GM18505 (cell line): ENCODE results near the gene PLEKHH1.

Source experiments
- ATAC-seq: cut with Tn5 transposase; IDR thresholded peaks from one replicate; pipeline ENCODE4 v1.9.1; 2021; ENCODE audit not compliant: unreplicated experiment
- POLR2A ChIP-seq: IDR thresholded peaks from 4 replicates; pipeline ENCODE4 v1.6.1; 2011; ENCODE audit warnings: borderline replicate concordance; ENCODE audit not compliant: insufficient read depth, insufficient read length; ENCODE audit errors: extremely low read depth

Gene PLEKHH1

DNA sequence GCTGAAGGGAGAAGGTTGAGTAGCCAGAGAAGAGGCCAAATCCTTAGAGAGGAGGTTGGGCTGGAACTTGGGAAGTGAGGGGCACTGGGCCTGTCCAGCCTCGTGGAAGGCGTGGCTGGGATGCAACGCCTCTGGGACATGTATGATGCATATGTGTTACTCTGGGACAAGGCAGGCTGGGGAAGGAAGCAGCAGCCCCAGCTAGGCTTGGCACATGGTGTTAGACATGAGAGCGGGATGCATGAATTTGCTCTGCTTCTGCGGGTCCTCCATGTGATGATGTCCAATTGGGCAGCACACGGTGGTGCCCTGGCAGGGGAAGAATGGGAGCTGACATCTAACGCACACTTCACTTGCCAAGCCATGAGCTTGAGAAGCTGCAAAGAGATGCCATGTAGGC is 21.3 kb downstream of the PLEKHH1 start:
- no peak for ATAC-seq
- no peak for TF ChIP-seq POLR2A

DNA sequence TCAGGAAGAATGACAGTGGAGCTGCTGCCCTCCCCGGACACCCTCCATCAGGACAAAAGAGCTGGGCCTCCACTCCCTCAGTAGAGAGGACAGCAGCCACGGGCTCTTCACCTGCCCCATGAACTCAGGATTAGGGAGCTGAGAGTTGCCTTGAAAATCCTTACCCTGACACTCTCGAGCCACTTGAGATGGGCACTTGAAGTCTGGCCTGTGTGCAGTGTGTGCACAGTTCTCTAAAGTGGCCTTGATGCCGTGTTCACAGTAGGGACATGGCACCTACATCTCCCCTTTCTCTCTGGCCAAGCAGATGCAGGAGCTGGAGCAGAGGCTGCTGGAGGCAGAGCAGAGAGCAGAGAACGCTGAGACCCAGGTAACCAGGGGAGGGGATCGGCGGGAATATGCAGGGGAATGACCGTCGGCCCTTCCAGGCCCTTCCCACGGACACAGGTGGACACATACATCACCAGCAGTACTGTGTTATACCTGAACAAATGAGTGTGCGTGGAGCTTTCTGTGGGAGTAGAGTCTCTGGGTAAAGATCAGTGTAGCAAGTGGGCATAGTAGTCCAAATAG is 22.5 kb downstream of the PLEKHH1 start:
- no peak for TF ChIP-seq POLR2A
- ATAC-seq = no peak

DNA sequence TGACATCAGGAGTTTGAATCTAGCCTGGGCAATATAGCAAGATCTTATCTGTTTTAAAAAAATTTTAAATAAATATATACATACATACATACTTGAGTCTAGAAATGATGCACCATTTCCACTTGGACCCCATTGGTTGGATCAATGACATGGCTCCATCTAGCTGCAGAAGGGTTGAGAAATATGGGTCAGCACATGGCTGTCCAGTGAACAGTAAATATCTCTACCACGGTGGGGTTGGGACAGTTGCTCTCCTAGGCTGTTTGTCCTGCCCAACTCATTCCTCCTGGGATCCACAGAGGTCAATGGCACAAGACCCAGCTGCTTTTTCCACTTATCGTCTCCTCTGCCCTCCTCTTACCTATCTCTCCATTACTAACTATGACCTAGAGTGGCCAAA is 23.6 kb downstream of the PLEKHH1 start:
- no peak for TF ChIP-seq POLR2A
- ATAC-seq = no peak

DNA sequence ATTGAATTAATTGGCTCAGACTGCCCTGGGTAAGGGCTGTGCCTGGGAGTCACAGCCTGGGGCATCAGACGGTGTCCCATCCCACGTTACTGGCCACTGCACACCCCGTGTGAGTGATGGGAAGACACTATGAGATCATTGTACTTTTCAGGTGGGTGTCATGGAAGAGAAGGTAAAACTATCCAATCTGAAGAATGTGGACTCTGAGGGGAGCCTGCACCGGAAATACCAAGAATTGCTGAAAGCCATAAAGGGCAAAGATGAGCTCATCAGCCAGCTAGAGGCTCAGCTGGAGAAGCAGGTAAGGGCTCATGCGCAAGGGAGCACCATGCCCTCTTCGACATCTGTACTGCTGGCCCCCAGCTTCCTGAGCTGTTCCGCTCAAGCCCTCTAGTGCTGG is 24.0 kb downstream of the PLEKHH1 start:
- TF ChIP-seq POLR2A = no peak
- ATAC-seq = no peak

DNA sequence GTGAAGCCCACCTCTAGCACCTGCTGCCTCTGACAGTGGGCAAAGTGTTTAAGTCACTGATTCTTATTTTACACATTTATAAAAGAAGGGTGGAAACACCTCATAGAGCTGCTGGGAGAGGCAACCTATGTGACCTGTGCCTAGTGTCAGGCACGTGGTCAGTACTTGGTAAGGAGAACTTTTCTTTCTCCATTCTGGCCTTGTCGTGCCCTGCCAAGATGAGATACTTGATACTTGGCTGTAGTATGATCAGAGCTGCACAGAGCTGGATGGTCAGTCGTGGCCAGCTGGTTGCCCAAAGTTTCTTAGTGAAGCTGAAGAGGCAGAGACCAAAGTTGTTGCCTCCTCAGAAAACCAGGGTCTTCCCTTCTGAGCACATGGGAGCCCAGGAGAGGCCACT is 24.6 kb downstream of the PLEKHH1 start:
- no peak for TF ChIP-seq POLR2A
- no peak for ATAC-seq

DNA sequence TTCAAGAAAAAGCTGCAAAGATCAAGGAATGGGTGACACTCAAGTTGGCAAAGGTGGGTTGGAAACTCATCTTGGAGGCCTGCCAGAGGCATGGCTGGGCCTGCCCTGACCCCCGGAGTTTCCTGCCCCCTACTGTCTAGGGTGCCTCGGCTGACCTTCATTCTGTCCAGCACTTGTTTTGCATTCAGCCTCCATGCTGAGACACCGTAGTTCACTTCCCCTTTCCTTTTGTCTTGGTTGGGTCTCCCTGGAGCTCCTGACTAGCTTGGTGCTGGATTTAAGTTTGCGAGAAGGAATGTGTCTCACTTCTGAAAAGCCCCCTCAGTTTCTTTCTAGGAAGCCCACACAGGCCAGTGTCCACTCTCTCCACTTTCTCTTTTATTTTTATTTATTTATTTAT is 26.5 kb downstream of the PLEKHH1 start:
- no peak for TF ChIP-seq POLR2A
- no peak for ATAC-seq

DNA sequence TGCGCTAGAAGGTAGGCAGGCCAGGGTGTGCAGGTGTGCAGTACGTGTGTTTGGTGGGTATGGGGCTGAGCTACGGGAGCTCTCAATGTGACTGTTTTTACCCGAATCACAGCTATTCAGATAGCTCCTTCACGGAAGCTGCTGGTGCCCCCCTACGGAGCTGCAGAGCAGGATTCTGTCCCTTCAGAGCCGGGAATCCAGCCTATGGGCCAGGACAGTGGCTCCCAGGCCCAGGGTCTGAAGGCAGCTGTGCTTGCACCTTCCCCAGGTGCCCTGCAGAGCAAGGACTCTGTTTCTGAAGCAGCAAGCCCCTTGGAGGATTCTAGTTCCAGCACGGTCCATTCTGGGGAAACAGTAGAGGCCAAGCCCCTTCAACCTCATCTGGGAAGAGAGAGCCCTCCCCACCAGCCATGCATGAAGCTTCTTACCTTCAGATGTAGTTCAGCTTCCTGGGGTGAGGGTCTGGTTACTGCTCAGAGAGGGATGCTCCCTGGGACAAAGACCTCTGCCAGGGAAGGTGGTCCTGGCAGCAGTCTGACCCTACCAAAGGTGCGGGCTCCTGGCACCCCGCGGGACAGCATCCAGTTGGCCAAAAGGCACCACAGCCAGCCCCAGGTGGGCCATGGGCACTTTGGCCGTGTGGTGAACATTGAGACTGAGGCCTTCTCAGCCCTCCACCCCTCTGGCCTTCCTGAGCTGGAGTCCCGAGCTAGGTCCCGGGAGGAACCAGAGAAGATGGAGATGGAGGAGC is 29.1 kb downstream of the PLEKHH1 start:
- TF ChIP-seq POLR2A = no peak
- ATAC-seq = no peak

DNA sequence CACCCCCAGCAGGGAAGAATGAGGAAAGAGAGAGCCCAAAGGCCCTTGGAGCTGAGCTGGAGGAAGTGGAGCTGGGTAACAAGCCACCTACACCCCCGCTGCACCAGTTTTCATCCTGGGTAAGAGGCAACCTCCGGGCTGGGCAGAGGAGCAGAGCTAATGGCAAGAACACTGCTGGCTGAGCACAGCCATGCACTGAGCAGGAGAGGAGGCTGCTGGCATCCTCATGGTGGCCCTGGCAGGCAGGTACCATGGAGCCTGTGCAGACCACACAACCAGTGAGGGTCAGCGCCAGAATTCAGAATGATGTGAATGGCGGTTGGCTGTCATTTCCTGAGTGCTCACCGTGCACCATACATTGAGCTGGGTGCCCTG is 29.7 kb downstream of the PLEKHH1 start:
- no peak for TF ChIP-seq POLR2A
- no peak for ATAC-seq

DNA sequence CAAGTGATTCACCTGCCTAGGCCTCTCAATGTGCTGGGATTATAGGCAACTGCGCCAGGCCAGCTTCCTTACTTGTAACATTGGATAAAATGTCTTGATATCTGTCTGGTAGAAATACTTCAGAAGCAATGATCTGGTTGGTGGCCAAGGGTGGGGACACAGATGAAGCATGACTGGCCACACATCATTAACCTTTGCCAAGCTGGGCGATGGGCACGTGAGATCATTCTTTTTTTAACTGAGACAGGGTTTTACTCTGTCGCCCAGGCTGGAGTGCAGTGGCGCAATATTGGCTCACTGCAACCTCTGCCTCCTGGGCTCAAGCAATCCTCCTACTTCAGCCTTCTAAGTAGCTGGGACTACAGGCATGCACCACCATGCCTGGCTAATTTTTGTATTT is 31.1 kb downstream of the PLEKHH1 start:
- ATAC-seq = no peak
- no peak for TF ChIP-seq POLR2A

DNA sequence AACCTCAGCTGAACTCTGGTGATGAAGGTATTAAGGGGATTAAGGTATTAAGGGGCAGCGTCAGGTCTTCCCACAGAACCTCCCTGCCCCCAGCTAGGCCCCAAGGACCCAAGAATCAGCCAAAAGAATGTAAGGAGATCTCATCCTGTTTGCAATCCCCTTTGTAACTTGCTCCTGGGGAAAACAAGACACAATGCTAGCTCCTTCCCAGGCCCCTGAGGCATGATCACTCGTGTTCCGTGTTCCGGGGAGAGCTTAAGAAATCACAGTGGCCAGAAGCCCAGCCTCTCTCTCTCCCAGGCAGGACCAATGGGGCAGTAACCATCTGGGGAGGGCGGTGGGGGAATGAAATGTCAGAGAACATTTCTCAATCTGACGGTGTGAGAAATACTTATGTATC is 33.8 kb downstream of the PLEKHH1 start:
- ATAC-seq = no peak
- TF ChIP-seq POLR2A = no peak

DNA sequence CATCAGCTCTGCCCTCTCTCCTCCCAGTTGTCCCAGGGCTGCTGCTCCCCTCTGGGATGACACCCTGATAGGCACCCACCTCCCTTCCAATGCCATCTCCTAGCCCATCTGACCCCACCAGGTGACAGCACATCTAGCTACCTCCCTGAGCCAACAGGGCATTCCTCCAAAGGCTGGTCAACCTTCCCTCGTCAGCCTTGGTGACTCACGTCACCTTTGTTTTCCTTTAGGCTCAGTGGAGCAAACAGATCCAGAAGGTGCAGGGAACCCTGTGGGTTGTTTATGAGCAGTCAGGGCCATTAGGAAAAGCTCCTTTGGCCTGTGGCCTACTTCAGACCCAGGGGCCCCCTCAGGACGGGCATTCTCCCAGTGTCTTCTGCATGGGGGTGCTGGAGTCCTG is 34.6 kb downstream of the PLEKHH1 start:
- TF ChIP-seq POLR2A = no peak
- ATAC-seq = no peak

DNA sequence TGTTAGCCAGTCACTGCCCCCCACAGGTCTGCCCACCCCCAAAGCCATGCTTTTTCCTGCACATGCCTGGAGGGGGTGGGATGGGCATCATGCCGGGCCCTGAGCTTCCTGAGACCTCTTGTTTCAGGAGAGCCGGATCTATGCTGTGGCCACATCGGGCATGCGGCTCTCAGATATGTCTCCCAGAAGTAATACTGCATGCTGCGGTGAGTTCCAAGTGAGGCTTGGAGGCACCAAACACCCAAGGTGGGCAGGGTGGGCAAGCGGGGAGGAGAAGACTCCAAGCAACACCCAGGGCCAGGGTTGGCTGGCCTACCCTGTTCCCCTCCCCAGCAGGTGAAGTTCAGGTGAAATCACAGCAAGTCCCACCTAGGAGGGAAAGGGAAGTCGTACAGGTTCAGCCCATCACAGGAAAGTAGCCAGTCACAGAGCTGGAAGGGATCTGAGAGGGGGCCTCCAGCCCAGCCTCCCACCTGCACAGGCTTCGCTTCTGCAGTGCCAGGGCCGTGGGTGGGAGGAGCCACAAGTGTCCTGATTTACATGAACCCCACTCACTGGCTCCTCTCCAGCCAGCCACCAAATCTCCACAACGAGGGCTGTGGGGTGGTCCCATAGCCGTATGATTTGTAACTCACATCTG is 36.0 kb downstream of the PLEKHH1 start:
- no peak for ATAC-seq

DNA sequence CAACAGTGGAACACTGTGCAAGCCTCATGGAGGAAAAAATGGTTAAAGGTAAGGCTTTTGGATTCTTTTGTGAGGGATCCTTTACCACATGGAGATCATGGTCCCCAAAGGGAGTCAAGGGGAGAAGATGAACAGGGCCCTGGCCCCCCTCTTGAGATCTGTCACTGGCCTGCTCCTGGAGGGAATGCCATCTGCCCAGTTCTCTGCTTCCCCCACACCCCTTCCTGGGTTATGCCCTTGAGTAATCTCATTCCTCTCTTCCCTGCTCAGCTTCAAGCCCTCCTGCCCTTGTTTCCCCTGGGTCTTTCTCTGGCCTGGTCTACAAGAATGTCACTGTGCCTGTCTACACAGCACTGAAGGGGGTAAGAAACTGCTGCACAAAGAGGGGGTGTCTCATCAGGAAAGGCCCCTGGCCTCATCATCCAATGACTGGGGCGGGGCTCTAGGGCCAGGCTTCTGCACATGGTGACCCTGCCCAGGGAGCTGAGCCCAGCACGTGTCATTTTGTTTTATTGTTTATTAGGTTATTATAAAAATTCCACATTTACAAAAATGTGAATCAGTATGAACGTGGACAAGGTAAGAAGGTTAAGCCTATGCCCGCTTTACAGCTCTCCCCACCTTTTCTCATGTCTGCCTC is 36.7 kb downstream of the PLEKHH1 start:
- no peak for ATAC-seq
- TF ChIP-seq POLR2A = no peak

More for the DNA sequence above, 36.0 kb downstream of the PLEKHH1 start:
- no peak for TF ChIP-seq POLR2A

DNA sequence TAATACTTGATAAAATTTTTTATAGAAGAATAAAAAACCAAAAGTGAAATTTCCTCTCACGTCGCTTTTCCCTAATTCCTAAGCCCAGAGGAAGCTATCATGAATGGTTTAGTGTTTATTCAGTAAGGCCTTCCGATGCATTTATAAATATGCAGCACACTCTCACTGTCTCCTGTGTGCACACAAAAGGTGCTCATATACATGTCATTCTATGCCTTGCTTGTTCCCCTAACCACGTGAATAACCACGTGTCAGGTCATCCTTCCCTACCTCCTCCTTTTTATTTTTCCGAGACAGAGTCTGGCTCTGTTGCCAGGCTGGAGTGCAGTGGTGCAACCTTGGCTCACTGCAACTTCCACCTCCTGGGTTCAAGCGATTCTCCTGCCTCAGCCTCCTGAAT is 37.4 kb downstream of the PLEKHH1 start:
- TF ChIP-seq POLR2A = no peak
- ATAC-seq = no peak
